ENCODE data around the gene SLC48A1.

- TF ChIP-seq CTCF (IDR thresholded peaks at IDR 0.05; ENCODE audit: low read depth, low read length): no peak
- TF ChIP-seq EZH2phosphoT487 (IDR thresholded peaks at IDR 0.05; ENCODE audit: low read depth): no peak
Measured at GRCh38 chr12:47753021-47754001, 19.7 kb upstream of the SLC48A1 start.
